Fibroblast of lung (primary cell): ENCODE measurements around the gene ARF4. TPM values are rescaled to one million over a fixed set of nuclear protein-coding genes. Genes with fewer than 3 reads are reported as not detected.

ENCODE experiments used
- DNase-seq, 2 donors: peaks; one replicate each; pipeline versions ENCODE4 v3.0.0 to v3.0.0-alpha.2; 2010; ENCODE audit warnings: low read depth in 2 of 2
- H2AFZ ChIP-seq: 2 replicates; pipeline ENCODE4 v1.5.1; 2012; ENCODE audit warnings: low read length, control low read depth, inconsistent platforms
- H3K27ac ChIP-seq: 2 replicates; pipeline ENCODE4 v1.5.1; 2011; ENCODE audit warnings: low read length, control low read depth; ENCODE audit not compliant: insufficient read depth
- H3K27me3 ChIP-seq: 2 replicates; pipeline ENCODE4 v1.5.1; 2011; ENCODE audit warnings: mild to moderate bottlenecking, low read length; ENCODE audit not compliant: control insufficient read depth, insufficient read depth
- H3K36me3 ChIP-seq: 2 replicates; pipeline ENCODE4 v1.5.1; 2011; ENCODE audit warnings: low read length; ENCODE audit not compliant: control insufficient read depth, insufficient read depth
- H3K4me1 ChIP-seq: 2 replicates; pipeline ENCODE4 v1.5.1; 2011; ENCODE audit warnings: low read length; ENCODE audit not compliant: control insufficient read depth, insufficient read depth; ENCODE audit errors: extremely low read depth
- H3K4me2 ChIP-seq: 2 replicates; pipeline ENCODE4 v1.5.1; 2011; ENCODE audit warnings: low read length, control low read depth; ENCODE audit not compliant: insufficient read depth; ENCODE audit errors: extremely low read depth
- H3K4me3 ChIP-seq, 4 experiments: fragments of 200-600 bp in 1 of 4; sonication (generic) in 1 of 4; replicated peaks in 1 of 4; 2 replicates each; pipeline ENCODE4 v1.5.1; 2011 to 2016; ENCODE audit warnings: low read length in 4 of 4, low read depth in 3 of 4, mild to moderate bottlenecking in 3 of 4, control low read depth in 2 of 4, inconsistent platforms in 1 of 4, mixed read lengths in 1 of 4; ENCODE audit not compliant: insufficient read depth in 1 of 4; ENCODE audit errors: control extremely low read depth in 1 of 4
- H3K79me2 ChIP-seq: 2 replicates; pipeline ENCODE4 v1.5.1; 2012; ENCODE audit warnings: mild to moderate bottlenecking, low read length, inconsistent platforms; ENCODE audit not compliant: control insufficient read depth, insufficient read depth
- H3K9ac ChIP-seq: 2 replicates; pipeline ENCODE4 v1.5.1; 2011; ENCODE audit warnings: mild to moderate bottlenecking, low read length, control low read depth; ENCODE audit not compliant: insufficient read depth
- H3K9me3 ChIP-seq: 2 replicates; pipeline ENCODE4 v1.5.1; 2012; ENCODE audit warnings: low read depth, low read length; ENCODE audit not compliant: control insufficient read depth, insufficient read depth
- H4K20me1 ChIP-seq: 2 replicates; pipeline ENCODE4 v1.5.1; 2011; ENCODE audit warnings: low read length; ENCODE audit not compliant: control insufficient read depth, insufficient read depth; ENCODE audit errors: extremely low read depth
- EZH2 ChIP-seq: IDR thresholded peaks from 2 replicates; pipeline ENCODE4 v1.5.1; 2012; ENCODE audit warnings: low read length, control low read depth, mild to moderate bottlenecking; ENCODE audit errors: missing control alignments
- polyA plus RNA-seq, 2 donors: library from polyadenylated mRNA; depleted of rRNA in 1 of 2; stranded (reverse) in 1 of 2; unstranded in 1 of 2; fragments of >200 nt; gene quantifications; 2 replicates each; pipeline ENCODE4 v1.2.1, GENCODE V29; 2011 to 2012; ENCODE audit warnings: missing spikeins in 1 of 2
- total RNA-seq: library from RNA; depleted of rRNA; stranded (reverse); fragments of >200 nt; gene quantifications from 2 replicates; pipeline ENCODE4 v1.2.1, GENCODE V29; 2014
- TF ChIP-seq, protein P1 (sequence below), 2 donors: IDR thresholded peaks in 1 of 2; conservative IDR thresholded peaks in 1 of 2; 1 replicate in 1 of 2; 2 replicates in 1 of 2; pipeline ENCODE4 v1.5.1; 2011 to 2012; ENCODE audit warnings: low read length in 2 of 2, control low read depth in 1 of 2, inconsistent platforms in 1 of 2, low read depth in 1 of 2, mild to moderate bottlenecking in 1 of 2

Gene ARF4
- total and polyA plus RNA-seq, 2 donors (not counting 1 experiment from before 2014, with no cell fraction given): 173 to 761 TPM

- no peak for DNase-seq
- H3K27ac ChIP-seq: peak overlapping the region; percentile 97
Measured at GRCh38 chr3:57555306-57555705, 41.8 kb downstream of the ARF4 start.

DNA sequence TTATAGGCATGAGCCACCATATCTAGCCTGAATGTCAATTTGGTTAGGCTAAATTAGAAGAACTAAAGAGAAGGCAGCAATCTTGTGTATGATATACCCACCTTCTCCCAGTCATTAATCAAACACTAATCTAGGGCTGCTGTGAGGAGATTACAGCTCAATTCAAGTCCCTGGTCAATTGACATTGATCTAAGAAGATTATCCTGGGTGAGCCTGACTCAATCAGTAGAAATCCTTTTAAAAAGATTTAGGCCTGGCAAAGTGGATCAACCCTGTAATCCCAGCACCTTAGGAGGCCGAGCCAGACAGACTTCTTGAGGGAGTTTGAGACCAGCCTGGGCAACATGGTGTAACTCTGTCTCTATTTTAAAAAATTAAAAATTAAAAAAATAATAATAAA is 50.5 kb downstream of the ARF4 start:
- Histone ChIP-seq H3K4me1 (no peaks in the 10 kb centered on the region), H4K20me1 (no peaks in the 10 kb centered on the region), H3K9ac (no peak overlapping the region), H2AFZ (no peak overlapping the region), H3K4me2 (no peak overlapping the region), H3K36me3 (no peaks in the 10 kb centered on the region), H3K27ac (no peak overlapping the region), H3K79me2 (no peaks in the 10 kb centered on the region), H3K4me3 (no peak overlapping the region), H3K9me3 (no peaks in the 10 kb centered on the region), H3K27me3 (no peaks in the 10 kb centered on the region)
- DNase-seq: no peak
- TF ChIP-seq, protein P1, sequence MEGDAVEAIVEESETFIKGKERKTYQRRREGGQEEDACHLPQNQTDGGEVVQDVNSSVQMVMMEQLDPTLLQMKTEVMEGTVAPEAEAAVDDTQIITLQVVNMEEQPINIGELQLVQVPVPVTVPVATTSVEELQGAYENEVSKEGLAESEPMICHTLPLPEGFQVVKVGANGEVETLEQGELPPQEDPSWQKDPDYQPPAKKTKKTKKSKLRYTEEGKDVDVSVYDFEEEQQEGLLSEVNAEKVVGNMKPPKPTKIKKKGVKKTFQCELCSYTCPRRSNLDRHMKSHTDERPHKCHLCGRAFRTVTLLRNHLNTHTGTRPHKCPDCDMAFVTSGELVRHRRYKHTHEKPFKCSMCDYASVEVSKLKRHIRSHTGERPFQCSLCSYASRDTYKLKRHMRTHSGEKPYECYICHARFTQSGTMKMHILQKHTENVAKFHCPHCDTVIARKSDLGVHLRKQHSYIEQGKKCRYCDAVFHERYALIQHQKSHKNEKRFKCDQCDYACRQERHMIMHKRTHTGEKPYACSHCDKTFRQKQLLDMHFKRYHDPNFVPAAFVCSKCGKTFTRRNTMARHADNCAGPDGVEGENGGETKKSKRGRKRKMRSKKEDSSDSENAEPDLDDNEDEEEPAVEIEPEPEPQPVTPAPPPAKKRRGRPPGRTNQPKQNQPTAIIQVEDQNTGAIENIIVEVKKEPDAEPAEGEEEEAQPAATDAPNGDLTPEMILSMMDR (conservative IDR thresholded peaks at IDR 0.05 in 1 of 2, IDR thresholded peaks at IDR 0.05 in 1 of 2; ENCODE audit: low read depth in 1 of 2, low read length in 2 of 2): no peak
- TF ChIP-seq EZH2: no peak

More at GRCh38 chr3:57555306-57555705, 41.8 kb downstream of the ARF4 start:
- peaks cover 35% of the 10 kb centered on the region for H3K79me2 ChIP-seq
- peaks cover 2% of the 10 kb centered on the region for H3K4me1 ChIP-seq
- H3K9ac ChIP-seq: peak overlapping the region; percentile 97
- no peak for TF ChIP-seq EZH2
- TF ChIP-seq, protein P1 (conservative IDR thresholded peaks at IDR 0.05 in 1 of 2, IDR thresholded peaks at IDR 0.05 in 1 of 2; ENCODE audit: low read depth in 1 of 2, low read length in 2 of 2): no peak
- H3K4me2 ChIP-seq: peak overlapping the region; percentile 90
- H3K4me3 ChIP-seq: peak overlapping the region; percentile 86 to 95 (median 88)
- no peaks in the 10 kb centered on the region for H4K20me1 ChIP-seq
- H3K27me3 ChIP-seq: no peaks in the 10 kb centered on the region
- H2AFZ ChIP-seq: peak overlapping the region; percentile 100
- no peaks in the 10 kb centered on the region for H3K9me3 ChIP-seq
- no peaks in the 10 kb centered on the region for H3K36me3 ChIP-seq

- H2AFZ ChIP-seq: no peak overlapping the region
- TF ChIP-seq, protein P1 (conservative IDR thresholded peaks at IDR 0.05 in 1 of 2, IDR thresholded peaks at IDR 0.05 in 1 of 2; ENCODE audit: low read depth in 1 of 2, low read length in 2 of 2): no peak
- no peak for TF ChIP-seq EZH2
- H3K36me3 ChIP-seq: no peaks in the 10 kb centered on the region
- no peak overlapping the region for H3K4me3 ChIP-seq
- no peaks in the 10 kb centered on the region for H4K20me1 ChIP-seq
- no peaks in the 10 kb centered on the region for H3K4me1 ChIP-seq
- H3K79me2 ChIP-seq: no peaks in the 10 kb centered on the region
- no peaks in the 10 kb centered on the region for H3K27me3 ChIP-seq
- H3K4me2 ChIP-seq: no peak overlapping the region
- no peak overlapping the region for H3K9ac ChIP-seq
- H3K27ac ChIP-seq: no peak overlapping the region
- no peaks in the 10 kb centered on the region for H3K9me3 ChIP-seq
- peak in 1 of 2 donors; percentile 56 for DNase-seq
Measured at GRCh38 chr3:57545636-57546268, 51.4 kb downstream of the ARF4 start.
